Measurements from ENCODE around the gene MAPT.

- TF ChIP-seq CTCF (IDR thresholded peaks at IDR 0.05) (no peak), POLR2AphosphoS5 (IDR thresholded peaks at IDR 0.05) (no peak), POLR2A (IDR thresholded peaks at IDR 0.05) (no peak)
Measured at GRCh38 chr17:45973946-45974859, 79.8 kb downstream of the MAPT start.
